AG09319 (cell line): ENCODE results near the gene PHLPP1.

ENCODE experiments used
- DNase-seq: peaks from one replicate; pipeline ENCODE4 v3.0.0-alpha.2; 2010; ENCODE audit warnings: low read depth; ENCODE audit errors: extremely low read depth
- CTCF ChIP-seq: IDR thresholded peaks from 2 replicates; pipeline ENCODE4 v1.5.1; 2011; ENCODE audit warnings: low read depth, mild to moderate bottlenecking, inconsistent platforms, low read length, moderate library complexity

Gene PHLPP1

GRCh38 chr18:62957885-62958472 is 242.6 kb downstream of the PHLPP1 start:
- no peak for DNase-seq
- peak; percentile 33 for TF ChIP-seq CTCF

GRCh38 chr18:62959481-62959880 is 244.1 kb downstream of the PHLPP1 start:
- no peak for DNase-seq
- no peak for TF ChIP-seq CTCF

GRCh38 chr18:62963507-62963906 is 248.2 kb downstream of the PHLPP1 start:
- DNase-seq = no peak

GRCh38 chr18:62964432-62964831 is 249.1 kb downstream of the PHLPP1 start:
- DNase-seq = no peak
- no peak for TF ChIP-seq CTCF

More at GRCh38 chr18:62963507-62963906, 248.2 kb downstream of the PHLPP1 start:
- TF ChIP-seq CTCF = no peak

GRCh38 chr18:62967089-62967488 is 251.7 kb downstream of the PHLPP1 start:
- DNase-seq = no peak
- TF ChIP-seq CTCF = no peak

- no peak for DNase-seq
- no peak for TF ChIP-seq CTCF
Observed at GRCh38 chr18:62973689-62974088, 258.3 kb downstream of the PHLPP1 start.

GRCh38 chr18:62974388-62974787 is 259.0 kb downstream of the PHLPP1 start:
- TF ChIP-seq CTCF = no peak

More at GRCh38 chr18:62974388-62974787, 259.0 kb downstream of the PHLPP1 start:
- no peak for DNase-seq
